SKM-1 (cell line): ENCODE data around the gene FAM110D.

ENCODE experiments used
- DNase-seq: peaks from one replicate; lab custom pipeline; 2025; ENCODE audit not compliant: unreplicated experiment; lab: John Stamatoyannopoulos, UW

The FAM110D gene

DNA sequence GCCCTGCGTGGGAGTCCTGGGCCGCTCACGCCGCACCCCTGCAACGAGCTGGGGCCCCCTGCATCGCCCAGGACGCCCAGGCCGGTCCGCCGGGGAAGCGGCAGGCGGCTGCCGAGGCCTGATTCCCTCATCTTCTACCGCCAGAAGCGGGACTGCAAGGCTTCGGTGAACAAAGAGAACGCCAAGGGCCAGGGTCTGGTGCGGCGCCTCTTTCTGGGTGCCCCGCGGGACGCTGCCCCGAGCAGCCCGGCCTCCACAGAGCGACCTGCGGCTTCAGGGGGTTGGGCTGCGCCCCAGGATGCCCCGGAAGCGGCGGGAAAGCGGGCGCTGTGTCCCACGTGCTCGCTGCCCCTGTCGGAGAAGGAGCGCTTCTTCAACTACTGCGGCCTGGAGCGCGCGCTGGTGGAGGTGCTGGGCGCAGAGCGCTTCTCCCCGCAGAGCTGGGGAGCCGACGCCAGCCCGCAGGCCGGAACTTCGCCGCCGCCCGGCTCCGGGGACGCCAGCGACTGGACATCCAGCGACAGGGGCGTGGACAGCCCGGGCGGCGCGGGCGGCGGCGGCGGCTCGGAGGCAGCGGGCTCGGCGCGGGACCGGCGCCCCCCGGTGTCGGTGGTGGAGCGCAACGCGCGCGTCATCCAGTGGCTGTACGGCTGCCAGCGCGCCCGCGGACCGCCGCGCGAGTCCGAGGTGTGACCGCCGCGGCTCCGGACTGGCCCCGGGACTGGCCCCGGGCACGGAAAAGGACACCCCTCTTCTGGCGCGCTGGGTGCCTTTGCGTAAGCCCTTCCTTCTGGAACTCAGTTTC lies 2.7 kb downstream of the FAM110D start:
- DNase-seq, result peak; percentile 44

DNA sequence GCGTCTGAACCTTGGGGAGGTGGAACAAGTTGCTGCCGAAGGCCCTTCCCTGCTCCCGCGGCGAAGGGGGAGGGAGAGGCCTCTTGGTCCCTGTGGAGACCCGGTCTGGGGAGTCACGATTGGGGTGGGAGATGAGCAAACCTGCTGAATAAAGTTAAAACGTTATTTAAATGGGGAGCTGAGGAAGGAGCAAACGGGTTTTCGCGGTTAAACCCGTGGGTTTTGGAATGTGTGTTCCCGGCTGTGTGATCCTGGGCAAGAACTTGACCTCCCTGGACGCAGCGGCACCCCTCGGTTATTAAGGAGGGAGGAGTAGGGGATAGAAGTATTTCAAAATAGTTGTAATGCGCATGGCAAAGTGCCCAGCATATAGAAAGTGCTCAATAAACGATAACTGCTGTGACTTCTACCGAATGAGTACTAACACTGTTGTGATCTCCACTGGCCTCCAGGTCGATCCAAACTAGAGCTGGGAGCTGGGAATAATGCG lies 3.4 kb downstream of the FAM110D start:
- no peak for DNase-seq

DNA sequence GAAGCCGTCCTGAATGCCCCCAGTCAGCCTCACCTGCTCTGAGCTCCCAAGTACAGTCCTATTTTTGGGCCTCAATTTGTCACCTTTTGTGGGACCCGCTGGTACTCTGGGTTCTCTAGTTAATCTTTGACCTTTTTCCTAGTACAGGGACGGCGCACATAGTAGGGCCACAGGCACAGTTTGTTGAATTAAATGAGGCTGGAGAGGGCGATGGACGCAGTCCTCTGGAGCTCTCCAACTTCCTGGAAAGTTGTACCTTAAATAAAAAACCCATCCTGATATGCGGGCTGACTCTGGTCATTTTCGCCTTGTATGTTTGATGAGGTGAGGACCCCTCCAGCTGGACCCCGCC lies 4.8 kb downstream of the FAM110D start:
- DNase-seq, result no peak

DNA sequence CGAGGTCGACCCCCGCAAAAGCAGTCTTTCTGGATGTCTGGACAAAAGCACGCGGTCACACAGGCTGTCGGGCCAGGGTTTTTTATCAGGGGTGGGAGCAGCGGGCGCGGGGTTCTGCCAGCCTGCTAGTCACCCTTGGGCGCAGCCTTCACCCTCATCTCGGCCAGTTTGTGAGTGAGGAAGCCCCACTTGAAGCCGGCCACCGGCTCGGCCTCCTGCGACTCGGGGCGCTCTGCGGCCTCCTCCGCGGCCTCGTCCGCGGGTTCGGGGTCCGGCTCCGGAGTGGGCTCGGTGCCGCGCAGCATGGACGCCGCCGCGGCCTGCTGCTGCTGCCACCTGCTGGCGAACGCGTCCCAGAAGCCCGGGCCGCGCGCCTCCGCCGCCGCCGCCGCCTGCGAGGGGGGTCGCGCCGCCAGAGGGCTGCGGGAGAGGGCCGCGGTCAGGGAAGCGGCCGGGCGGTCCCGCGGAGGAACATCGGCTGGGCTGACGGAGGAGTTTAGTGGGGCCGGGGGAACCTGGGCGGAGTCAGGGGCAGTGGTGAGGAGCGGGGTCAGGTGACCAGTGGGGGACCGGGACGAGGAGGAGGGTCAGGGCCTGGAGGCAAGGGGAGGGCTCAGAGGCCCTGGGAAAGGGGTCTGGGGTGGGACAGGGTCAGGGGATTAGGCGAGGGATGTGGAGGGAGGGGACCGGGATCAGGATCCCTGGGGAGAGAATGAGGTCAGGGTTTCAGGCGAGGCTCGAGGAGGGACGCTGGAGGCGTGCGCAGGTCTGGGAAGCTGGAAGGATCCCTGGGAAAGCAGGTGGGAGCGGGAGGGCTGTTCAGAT lies 5.4 kb downstream of the FAM110D start:
- no peak for DNase-seq

DNA sequence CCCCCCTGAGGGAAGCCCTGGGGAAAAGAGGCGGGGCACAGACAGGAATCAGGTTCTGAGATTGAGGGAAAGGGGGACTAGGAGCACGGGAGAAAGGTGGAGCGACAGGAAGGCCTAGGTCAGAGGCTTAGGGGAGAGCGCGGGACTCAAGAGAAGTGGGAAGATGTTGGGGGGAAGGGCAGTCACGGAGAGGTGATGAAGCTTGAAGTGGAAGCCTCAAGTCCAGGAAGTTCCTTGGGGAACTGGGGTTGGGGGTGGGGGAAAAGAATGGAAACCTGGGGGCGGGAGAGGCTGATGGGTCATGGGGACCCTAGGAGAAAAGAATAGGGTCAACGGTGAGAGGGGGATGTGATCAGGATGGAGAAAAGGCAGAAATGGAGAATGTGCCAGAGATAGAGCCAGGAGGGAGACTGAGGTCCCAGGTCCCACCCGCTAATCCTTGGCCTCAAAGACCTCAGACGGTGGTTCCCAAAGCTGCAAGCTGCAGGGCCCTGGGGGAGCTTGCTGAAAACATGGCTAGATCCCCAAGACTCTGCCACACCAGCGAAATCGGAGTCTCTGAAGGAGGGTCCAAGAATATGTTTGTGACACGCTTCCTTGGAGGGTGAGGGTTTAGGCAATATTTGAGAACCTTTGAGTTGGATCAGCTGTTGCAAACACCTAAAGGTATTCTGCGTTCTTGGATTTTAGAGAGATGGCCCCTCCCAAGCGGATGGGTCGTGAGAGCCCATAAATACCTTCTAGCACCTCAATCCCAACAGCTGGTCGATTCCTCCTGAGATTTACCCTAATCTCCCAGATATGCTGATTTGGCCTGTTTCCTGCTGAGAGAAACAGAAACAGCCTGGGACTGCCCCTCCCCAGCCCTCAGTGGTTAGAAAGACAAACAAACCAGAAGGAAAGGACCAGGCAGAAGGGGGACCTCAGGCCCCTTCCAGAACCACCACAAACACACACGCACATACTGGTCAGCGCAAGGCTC lies 6.3 kb downstream of the FAM110D start:
- DNase-seq, result no peak

- DNase-seq, result no peak
These were observed 7.9 kb downstream of the FAM110D start for GRCh38 chr1:26166719-26167281.

DNA sequence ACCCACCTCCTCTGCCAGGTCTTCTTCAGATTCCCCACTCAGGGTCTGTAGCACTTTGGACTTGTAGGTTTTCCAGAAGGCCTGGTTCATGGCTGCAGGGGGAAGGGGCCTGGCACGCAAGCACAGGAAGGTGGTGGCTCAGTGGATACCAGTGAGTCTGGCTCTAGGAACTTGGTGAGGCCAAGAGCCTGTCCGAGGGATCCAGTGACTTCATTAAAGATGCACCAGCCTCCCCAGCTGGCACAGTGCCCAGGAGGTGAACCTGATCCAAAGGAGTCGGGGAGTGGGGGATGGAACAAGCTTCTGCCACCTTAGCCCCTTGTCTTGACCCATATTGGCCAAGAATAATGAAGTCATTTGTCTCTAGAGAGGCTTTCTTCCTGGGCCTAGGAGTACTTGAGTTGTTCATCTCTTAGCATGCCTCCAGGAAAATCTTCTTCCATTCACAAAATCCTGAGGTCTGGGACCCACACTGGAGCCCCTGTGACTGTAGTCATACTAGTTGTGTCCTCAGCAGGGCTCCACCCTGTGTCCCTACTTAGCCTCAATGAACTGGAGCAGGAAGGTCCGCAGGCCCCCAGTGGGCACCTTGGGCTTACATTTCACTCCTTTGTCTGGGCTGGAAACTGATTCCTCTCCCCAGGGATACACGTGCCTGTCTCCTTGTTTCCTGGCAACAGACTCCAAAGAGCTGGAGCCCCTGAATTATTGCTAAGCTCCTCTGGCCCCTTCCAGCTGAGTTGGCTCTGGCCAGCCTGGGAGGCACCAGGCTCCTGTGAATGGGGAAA lies 9.7 kb downstream of the FAM110D start, which contains the start of gene C1orf232:
C1orf232 (minus strand) TSS at position 554 of the 788 bp plus-strand sequence; CDS start at position 90, 464 bp downstream.
- DNase-seq, result no peak

GRCh38 chr1:26169198-26169554 lies 10.3 kb downstream of the FAM110D start:
- no peak for DNase-seq

DNA sequence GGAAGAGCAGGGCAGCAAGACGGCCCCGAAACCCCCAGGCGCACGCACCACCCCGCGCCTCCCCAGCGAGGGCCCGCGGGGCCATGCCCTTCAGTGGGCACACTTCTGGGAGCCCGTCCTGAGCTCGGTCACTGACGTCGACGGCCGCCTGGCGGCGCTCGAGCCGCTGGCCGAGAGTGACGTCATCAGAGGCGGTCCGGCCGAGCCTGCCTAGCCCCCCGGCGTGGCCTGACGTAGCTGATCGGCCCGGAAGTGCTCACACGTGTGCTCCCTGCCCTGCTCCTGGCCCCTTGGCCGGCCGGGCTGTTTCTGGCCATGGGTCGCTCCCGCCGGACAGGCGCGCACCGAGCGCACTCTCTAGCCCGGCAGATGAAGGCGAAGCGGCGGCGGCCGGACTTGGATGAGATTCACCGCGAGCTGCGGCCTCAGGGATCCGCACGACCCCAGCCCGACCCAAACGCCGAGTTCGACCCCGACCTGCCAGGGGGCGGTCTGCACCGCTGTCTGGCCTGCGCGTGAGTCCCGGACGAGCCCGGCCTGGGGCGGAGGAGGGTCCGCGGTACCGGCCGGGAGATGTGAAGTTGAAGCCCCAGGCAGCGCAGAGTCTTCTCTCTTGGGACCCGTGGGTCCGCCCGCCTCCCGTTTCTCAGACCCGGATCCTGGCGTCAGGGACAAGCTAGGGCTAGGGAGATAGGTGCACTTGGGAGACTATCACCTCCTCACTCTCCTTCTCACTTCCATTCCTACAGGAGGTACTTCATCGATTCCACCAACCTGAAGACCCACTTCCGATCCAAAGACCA lies 11.0 kb downstream of the FAM110D start, which contains the start of gene ZNF593:
ZNF593 (plus strand) TSS at position 240 of the 803 bp plus-strand sequence; CDS start at position 316, 76 bp downstream.
- peak; percentile 93 for DNase-seq

DNA sequence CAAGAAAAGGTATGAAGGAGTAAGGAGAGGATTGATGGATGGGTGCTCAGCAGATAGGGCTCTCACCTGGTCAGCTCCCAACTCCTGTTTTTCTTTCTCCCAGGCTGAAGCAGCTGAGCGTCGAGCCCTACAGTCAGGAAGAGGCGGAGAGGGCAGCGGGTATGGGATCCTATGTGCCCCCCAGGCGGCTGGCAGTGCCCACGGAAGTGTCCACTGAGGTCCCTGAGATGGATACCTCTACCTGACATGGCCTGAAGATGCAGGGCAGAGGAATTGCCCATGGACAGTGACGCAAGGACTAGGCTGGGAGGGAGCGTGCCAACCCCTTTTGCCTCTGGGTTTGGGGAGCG lies 11.6 kb downstream of the FAM110D start:
- DNase-seq, result no peak

- DNase-seq, result no peak
These were observed 12.5 kb downstream of the FAM110D start, which contains the start of gene ZNF593OS for GRCh38 chr1:26171084-26172072. Gene ZNF593OS, minus strand, starts transcription at chr1:26171832. Its CDS starts 171 bp downstream, at chr1:26171661.

DNA sequence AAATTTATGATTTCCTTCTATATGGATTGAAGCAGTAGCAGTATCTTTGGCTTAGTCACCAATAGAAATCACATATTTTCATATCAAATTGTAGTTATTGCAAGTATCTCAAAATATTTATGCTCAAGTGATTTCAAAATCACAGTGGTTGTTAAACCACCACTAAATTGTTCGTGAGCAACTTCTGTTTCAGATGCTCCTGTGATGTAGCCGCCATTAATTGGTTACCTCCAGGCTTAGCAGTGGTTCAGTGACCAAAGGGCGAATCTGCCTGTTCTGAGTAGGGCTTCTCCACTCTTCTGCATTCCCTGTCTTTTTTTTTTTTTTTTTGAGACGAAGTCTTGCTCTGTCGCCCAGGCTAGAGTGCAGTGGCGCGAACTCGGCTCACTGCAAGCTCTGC lies 16.5 kb downstream of the FAM110D start:
- DNase-seq, result no peak

GRCh38 chr1:26177182-26177684 lies 18.4 kb downstream of the FAM110D start, which contains the start of gene CNKSR1:
Gene CNKSR1, plus strand, starts transcription at chr1:26177491. Its CDS starts 57 bp downstream, at chr1:26177548.
- DNase-seq, result no peak

GRCh38 chr1:26180010-26180506 lies 21.2 kb downstream of the FAM110D start:
- DNase-seq, result no peak

DNA sequence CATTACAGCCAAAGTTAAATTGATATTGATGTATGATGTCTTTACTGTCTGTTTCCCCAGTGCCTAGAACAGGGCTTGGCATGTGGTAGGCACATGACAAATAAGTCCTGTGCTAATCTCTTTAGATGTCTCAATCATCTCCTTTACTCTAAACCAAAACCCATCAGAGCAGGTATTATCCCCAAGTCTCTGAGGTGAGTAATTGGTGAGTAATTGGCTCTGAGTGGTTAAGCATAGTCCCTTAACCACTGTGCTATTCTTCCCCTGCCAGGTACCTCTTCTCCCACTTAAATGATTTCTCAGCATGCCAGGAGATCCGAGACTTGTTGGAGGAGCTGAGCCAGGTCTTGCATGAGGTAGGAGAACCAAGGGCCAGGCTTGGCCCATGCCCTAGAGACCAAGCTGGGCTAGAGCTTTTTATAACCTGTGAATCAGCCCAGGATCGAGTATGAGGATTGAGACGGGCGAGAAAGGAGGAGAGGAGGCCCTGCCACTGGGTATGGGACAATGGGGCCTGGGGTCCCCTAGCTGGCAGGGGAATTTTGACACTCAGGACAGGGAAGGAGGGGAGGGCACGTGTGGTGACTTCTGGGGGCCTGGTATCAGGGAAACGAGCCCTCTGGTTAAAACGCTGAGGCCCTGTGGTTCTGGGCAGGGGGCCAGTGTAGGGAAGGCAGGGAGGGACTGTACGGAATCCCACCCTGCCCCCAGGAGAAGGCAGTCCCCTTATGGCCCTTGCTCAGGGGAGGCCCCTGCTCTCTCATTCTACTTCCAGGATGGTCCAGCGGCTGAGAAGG lies 22.9 kb downstream of the FAM110D start:
- no peak for DNase-seq

- no peak for DNase-seq
These were observed 23.5 kb downstream of the FAM110D start for GRCh38 chr1:26182383-26182696.
